Measurements from ENCODE around the gene RAF1. TPM values are rescaled to one million over a fixed set of nuclear protein-coding genes. Genes with fewer than 3 reads are reported as not detected.

The RAF1 gene
- total and polyA plus RNA-seq, 2 of the 8 experiments (the other 6 are each of a cell fraction or from before 2014, with no cell fraction given) = 103 to 118 TPM

DNA sequence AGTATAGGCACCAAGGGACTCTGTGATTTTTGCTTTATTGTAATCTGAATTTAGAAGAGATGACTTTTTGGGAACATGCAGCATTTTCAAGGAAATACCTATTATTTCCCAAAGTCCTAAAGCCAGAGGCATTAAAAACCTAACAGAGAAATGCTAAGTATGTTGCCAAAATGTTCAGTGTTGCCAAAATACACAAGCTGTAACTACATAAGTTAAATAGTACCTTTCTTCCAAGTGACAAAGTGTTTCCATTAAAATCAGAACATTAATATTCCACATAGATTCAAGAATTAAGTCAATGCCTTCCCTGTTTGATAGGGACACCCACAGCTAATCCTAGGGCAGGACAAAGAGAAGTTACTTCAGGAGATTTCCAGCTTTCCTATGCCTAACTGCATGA is 65.0 kb downstream of the RAF1 start:
- Histone ChIP-seq H2BK5ac (ENCODE audit: low read depth, low read length) (no peak overlapping the region), H3K4me3 (ENCODE audit: extremely low read depth in 1 of 4, insufficient read depth in 2 of 4, low read depth in 3 of 4, low read length in 4 of 4) (no peak overlapping the region), H3K14ac (ENCODE audit: insufficient read length) (no peak overlapping the region), H3K27ac (ENCODE audit: low read depth, low read length) (no peak overlapping the region), H3K23ac (ENCODE audit: insufficient read length) (no peak overlapping the region), H2BK12ac (ENCODE audit: low read depth, low read length) (no peak overlapping the region), H3K27me3 (replicated peaks in 1 of 4; ENCODE audit: control insufficient read depth in 3 of 4, extremely low read depth in 1 of 4, insufficient read depth in 3 of 4, low read length in 3 of 4) (no peaks in the 10 kb centered on the region), H2BK15ac (ENCODE audit: low read length) (no peak overlapping the region), H2BK20ac (ENCODE audit: low read length) (no peak overlapping the region), H4K5ac (ENCODE audit: insufficient read length, low read depth, low read length) (no peak overlapping the region), H3K23me2 (ENCODE audit: low read depth, low read length) (no peaks in the 10 kb centered on the region), H2AFZ (ENCODE audit: low read length) (no peak overlapping the region), H2BK120ac (replicated peaks; ENCODE audit: low read depth, low read length) (no peak overlapping the region), H3K79me2 (ENCODE audit: control insufficient read depth in 1 of 2, insufficient read depth in 2 of 2, low read length in 2 of 2) (no peaks in the 10 kb centered on the region), H4K8ac (ENCODE audit: extremely low read depth, insufficient read depth, low read length) (no peak overlapping the region), H4K20me1 (replicated peaks in 1 of 2; ENCODE audit: control insufficient read depth in 1 of 2, insufficient read depth in 2 of 2, low read length in 2 of 2) (no peaks in the 10 kb centered on the region), H3K9ac (replicated peaks in 1 of 4; ENCODE audit: extremely low read depth in 1 of 4, low read depth in 3 of 4, low read length in 3 of 4) (no peak overlapping the region), H3K4me1 (replicated peaks in 1 of 4; ENCODE audit: control insufficient read depth in 3 of 4, insufficient read depth in 4 of 4, low read length in 3 of 4) (no peaks in the 10 kb centered on the region), H3K56ac (replicated peaks; ENCODE audit: insufficient read length, low read depth, low read length) (no peak overlapping the region), H3K18ac (ENCODE audit: extremely low read depth, low read length) (no peak overlapping the region), H4K91ac (replicated peaks; ENCODE audit: insufficient read length, low read length) (no peak overlapping the region), H3K36me3 (ENCODE audit: control insufficient read depth in 2 of 4, insufficient read depth in 4 of 4, low read length in 3 of 4) (peaks cover 16 to 66% (median 46%) of the 10 kb centered on the region in 4 experiments), H3K79me1 (ENCODE audit: low read depth, low read length) (no peaks in the 10 kb centered on the region), H3K4me2 (ENCODE audit: insufficient read depth in 1 of 2, low read depth in 2 of 2, low read length in 2 of 2) (no peak overlapping the region), H2AK5ac (ENCODE audit: low read depth, low read length) (no peak overlapping the region), H3K9me3 (ENCODE audit: insufficient read depth in 2 of 2, low read depth in 1 of 2, low read length in 1 of 2) (no peaks in the 10 kb centered on the region), H3K4ac (replicated peaks; ENCODE audit: insufficient read length, low read depth, low read length) (no peak overlapping the region)
- ChIA-PET CTCF (ENCODE audit: partially characterized antibody) (interaction anchor here (0.8 to 1.4 kb wide), 4 partner anchors 9 to 107 kb away, joined by 3 to 4 read pairs (median 3); no protein-coding TSS in a partner anchor), POLR2A (ENCODE audit: partially characterized antibody) (interaction anchor here (1.1 to 1.2 kb wide), 2 partner anchors 15 to 63 kb away, joined by 3 to 4 read pairs; no protein-coding TSS in a partner anchor)
- FAIRE-seq (no peak), DNase-seq (ENCODE audit: low read depth in 1 of 2, low spot score in 2 of 2) (no peak)
- TF ChIP-seq HDAC2 (IDR thresholded peaks at IDR 0.05; ENCODE audit: borderline replicate concordance in 1 of 2, low read depth in 2 of 2, low read length in 2 of 2) (no peak), FOSL1 (IDR thresholded peaks at IDR 0.05; ENCODE audit: insufficient read depth, low read depth, low read length) (no peak), ASH2L (IDR thresholded peaks at IDR 0.05; ENCODE audit: low read length) (no peak)
